Smooth muscle cell (in vitro differentiated cells): ENCODE results near the gene DPF3. TPM values are rescaled to one million over a fixed set of nuclear protein-coding genes. Genes with fewer than 3 reads are reported as not detected.

Source experiments
- DNase-seq: peaks from one replicate; lab custom pipeline; 2025; ENCODE audit not compliant: unreplicated experiment; lab: John Stamatoyannopoulos, UW
- H2AFZ ChIP-seq: fragments of 200-600 bp; sonication (generic); 2 replicates; pipeline ENCODE4 v1.6.0; 2016; ENCODE audit warnings: antibody characterized with exemption, low read depth, mild to moderate bottlenecking
- H3F3A ChIP-seq: fragments of 200-600 bp; sonication (generic); 2 replicates; pipeline ENCODE4 v1.6.0; 2017; ENCODE audit warnings: antibody characterized with exemption, low read depth
- H3K27ac ChIP-seq: fragments of 200-600 bp; sonication (generic); 2 replicates; pipeline ENCODE4 v1.5.1; 2016; ENCODE audit warnings: low read depth, mild to moderate bottlenecking
- H3K27me3 ChIP-seq: fragments of 200-600 bp; sonication (generic); 2 replicates; pipeline ENCODE4 v1.6.1; 2016; ENCODE audit warnings: low read depth, mild to moderate bottlenecking
- H3K36me3 ChIP-seq: fragments of 200-600 bp; sonication (generic); 2 replicates; pipeline ENCODE4 v1.5.1; 2016; ENCODE audit warnings: low read depth
- H3K4me1 ChIP-seq: fragments of 200-600 bp; sonication (generic); 2 replicates; pipeline ENCODE4 v1.5.1; 2016; ENCODE audit warnings: low read depth
- H3K4me2 ChIP-seq: fragments of 200-600 bp; sonication (generic); 2 replicates; pipeline ENCODE4 v1.6.0; 2016; ENCODE audit warnings: mild to moderate bottlenecking
- H3K4me3 ChIP-seq: fragments of 200-600 bp; sonication (generic); 2 replicates; pipeline ENCODE4 v1.5.1; 2016; ENCODE audit warnings: mild to moderate bottlenecking
- H3K79me2 ChIP-seq: fragments of 200-600 bp; sonication (generic); 2 replicates; pipeline ENCODE4 v1.6.0; 2016; ENCODE audit warnings: low read depth, mild to moderate bottlenecking
- H3K9ac ChIP-seq: fragments of 200-600 bp; sonication (generic); 2 replicates; pipeline ENCODE4 v1.6.0; 2016; ENCODE audit warnings: low read depth
- H3K9me3 ChIP-seq: fragments of 200-600 bp; sonication (generic); replicated peaks from 2 replicates; pipeline ENCODE4 v1.5.1; 2016; ENCODE audit warnings: low read depth
- H4K20me1 ChIP-seq: fragments of 200-600 bp; sonication (generic); 2 replicates; pipeline ENCODE4 v1.6.0; 2016; ENCODE audit warnings: low read depth
- CTCF ChIP-seq: fragments of 200-600 bp; sonication (generic); IDR thresholded peaks from 2 replicates; pipeline ENCODE4 v1.5.1; 2017; ENCODE audit warnings: borderline replicate concordance, mild to moderate bottlenecking, antibody characterized with exemption; ENCODE audit not compliant: insufficient read depth, poor library complexity, severe bottlenecking
- WGBS: methylation state at CpG from one replicate; pipeline ENCODE4 v1.1.7; 2016; ENCODE audit warnings: low lambda C conversion rate; 5-methylcytosine and 5-hydroxymethylcytosine counted together
- polyA plus RNA-seq: library from polyadenylated mRNA; unstranded; fragments of >200 nt; fragmentation: Nextera tagmentation; extraction: Ambion mirVana; gene quantifications from 2 replicates; pipeline ENCODE4 v1.2.1, GENCODE V29; 2016
- total RNA-seq: library from RNA; depleted of rRNA; stranded (reverse); fragments of >200 nt; gene quantifications from 2 replicates; pipeline ENCODE4 v1.2.3, GENCODE V29; 2014

The DPF3 gene
- total and polyA plus RNA-seq, 2 experiments from 2014 or later, result 4.9 to 12.6 TPM

- TF ChIP-seq CTCF, result no peak
- Histone ChIP-seq H4K20me1 (peaks cover 6% of the 10 kb centered on the region), H2AFZ (no peak overlapping the region), H3K4me1 (no peaks in the 10 kb centered on the region), H3K36me3 (no peaks in the 10 kb centered on the region), H3K27me3 (no peaks in the 10 kb centered on the region), H3K4me3 (no peak overlapping the region), H3K4me2 (no peak overlapping the region), H3K27ac (no peak overlapping the region), H3K9me3 (no peaks in the 10 kb centered on the region), H3K79me2 (peaks cover 6% of the 10 kb centered on the region), H3K9ac (no peak overlapping the region), H3F3A (no peaks in the 10 kb centered on the region)
- 90% methylated on average over 13 of the region's 13 CpGs for WGBS
- DNase-seq, result no peak
These were observed 45.7 kb upstream of the DPF3 start for GRCh38 chr14:72939630-72940029.

- Histone ChIP-seq H3K4me1 (no peaks in the 10 kb centered on the region), H3K4me3 (no peak overlapping the region), H3K4me2 (no peak overlapping the region), H3K27ac (no peak overlapping the region), H3K36me3 (no peaks in the 10 kb centered on the region), H4K20me1 (peaks cover 13% of the 10 kb centered on the region), H2AFZ (no peak overlapping the region), H3K9me3 (no peaks in the 10 kb centered on the region), H3K79me2 (peaks cover 25% of the 10 kb centered on the region), H3K27me3 (no peaks in the 10 kb centered on the region), H3F3A (no peaks in the 10 kb centered on the region), H3K9ac (no peak overlapping the region)
- DNase-seq, result no peak
- WGBS, result 86% methylated on average over 5 of the region's 7 CpGs
- no peak for TF ChIP-seq CTCF
These were observed 39.0 kb upstream of the DPF3 start for GRCh38 chr14:72932893-72933292.

GRCh38 chr14:72929316-72930080 lies 35.6 kb upstream of the DPF3 start:
- no peak overlapping the region for H3K27ac ChIP-seq
- no peak overlapping the region for H3K4me3 ChIP-seq
- H3K36me3 ChIP-seq, result no peaks in the 10 kb centered on the region
- peaks cover 23% of the 10 kb centered on the region for H3K79me2 ChIP-seq
- H4K20me1 ChIP-seq, result peaks cover 7% of the 10 kb centered on the region
- no peak overlapping the region for H3K9ac ChIP-seq
- no peaks in the 10 kb centered on the region for H3K27me3 ChIP-seq
- no peak for TF ChIP-seq CTCF
- no peak for DNase-seq
- H3K9me3 ChIP-seq, result no peaks in the 10 kb centered on the region
- no peak overlapping the region for H2AFZ ChIP-seq
- H3K4me1 ChIP-seq, result peaks cover 4% of the 10 kb centered on the region
- 98% methylated on average over 43 of the region's 43 CpGs for WGBS
- H3K4me2 ChIP-seq, result no peak overlapping the region
- no peaks in the 10 kb centered on the region for H3F3A ChIP-seq

- Histone ChIP-seq H3K36me3 (no peaks in the 10 kb centered on the region), H3K79me2 (peaks cover 23% of the 10 kb centered on the region)
- WGBS, result 96% methylated on average over 18 of the region's 21 CpGs
These were observed 35.0 kb upstream of the DPF3 start for GRCh38 chr14:72928872-72929271.

More at GRCh38 chr14:72928872-72929271, 35.0 kb upstream of the DPF3 start:
- Histone ChIP-seq H4K20me1 (peaks cover 5% of the 10 kb centered on the region), H2AFZ (no peak overlapping the region), H3K27ac (no peak overlapping the region), H3F3A (no peaks in the 10 kb centered on the region), H3K27me3 (no peaks in the 10 kb centered on the region), H3K4me3 (no peak overlapping the region), H3K4me2 (no peak overlapping the region), H3K9ac (no peak overlapping the region), H3K9me3 (no peaks in the 10 kb centered on the region), H3K4me1 (peaks cover 4% of the 10 kb centered on the region)
- DNase-seq, result no peak
- no peak for TF ChIP-seq CTCF
